SK-N-SH treated with all-trans-retinoic acid at 6 μM for 48 hours (cell line): ENCODE results near the gene MAPK6.

Experiments
- ATAC-seq: fragments of 200-7000 bp; cut with Tn5 transposase; 3 replicates; pipeline ENCODE4 v1.9.1; 2020; ENCODE audit warnings: mild to moderate bottlenecking, moderate library complexity
- ARNTL ChIP-seq: fragments of 450-650 bp; formaldehyde crosslinking; IDR thresholded peaks from 2 replicates; pipeline ENCODE4 v1.5.0; 2020; ENCODE audit warnings: low read depth, mild to moderate bottlenecking, moderate library complexity, borderline replicate concordance
- BACH2 ChIP-seq: fragments of 250-450 bp; sonication (Bioruptor Pico); IDR thresholded peaks from 2 replicates; pipeline ENCODE4 v1.9.0; 2021; ENCODE audit warnings: mild to moderate bottlenecking, borderline replicate concordance
- CREB5 ChIP-seq: fragments of 250-450 bp; sonication (Bioruptor Pico); IDR thresholded peaks from 2 replicates; pipeline ENCODE4 v1.5.1; 2020; ENCODE audit warnings: low read depth, mild to moderate bottlenecking, moderate library complexity
- CSDC2 ChIP-seq: fragments of 250-450 bp; sonication (Bioruptor Pico); IDR thresholded peaks from 2 replicates; pipeline ENCODE4 v1.5.0; 2020; ENCODE audit warnings: mild to moderate bottlenecking, moderate library complexity
- CSRNP3 ChIP-seq: fragments of 250-450 bp; sonication (Bioruptor Pico); IDR thresholded peaks from 2 replicates; pipeline ENCODE4 v1.5.1; 2021; ENCODE audit warnings: mild to moderate bottlenecking, moderate library complexity
- ESRRG ChIP-seq: fragments of 250-450 bp; sonication (Bioruptor Pico); IDR thresholded peaks from 2 replicates; pipeline ENCODE4 v1.6.1; 2021; ENCODE audit warnings: mild to moderate bottlenecking
- GLIS3 ChIP-seq: fragments of 250-450 bp; sonication (Bioruptor Pico); IDR thresholded peaks from 2 replicates; pipeline ENCODE4 v1.5.0; 2020; ENCODE audit warnings: mild to moderate bottlenecking, moderate library complexity
- ISL1 ChIP-seq: fragments of 250-450 bp; sonication (Bioruptor Pico); IDR thresholded peaks from 2 replicates; pipeline ENCODE4 v2.1.2; 2022; ENCODE audit warnings: mild to moderate bottlenecking, moderate library complexity
- OSR1 ChIP-seq: fragments of 250-450 bp; sonication (Bioruptor Pico); IDR thresholded peaks from 2 replicates; pipeline ENCODE4 v1.8.0; 2022; ENCODE audit warnings: moderate library complexity, mild to moderate bottlenecking, inconsistent platforms
- RARB ChIP-seq: fragments of 250-450 bp; sonication (Bioruptor Pico); IDR thresholded peaks from 2 replicates; pipeline ENCODE4 v1.8.0; 2021; ENCODE audit warnings: mild to moderate bottlenecking, moderate library complexity
- SNAI2 ChIP-seq: fragments of 250-450 bp; sonication (Bioruptor Pico); IDR thresholded peaks from 2 replicates; pipeline ENCODE4 v1.5.0; 2020; ENCODE audit warnings: mild to moderate bottlenecking, moderate library complexity
- TCF4 ChIP-seq: fragments of 250-450 bp; sonication (Bioruptor Pico); IDR thresholded peaks from 2 replicates; pipeline ENCODE4 v1.8.0; 2021; ENCODE audit warnings: mild to moderate bottlenecking, moderate library complexity, borderline replicate concordance
- TOX ChIP-seq: fragments of 250-450 bp; sonication (Bioruptor Pico); IDR thresholded peaks from 2 replicates; pipeline ENCODE4 v1.8.0; 2021; ENCODE audit warnings: mild to moderate bottlenecking, moderate library complexity, borderline replicate concordance
- TSHZ2 ChIP-seq: fragments of 250-450 bp; sonication (Bioruptor Pico); IDR thresholded peaks from 2 replicates; pipeline ENCODE4 v1.5.0; 2020; ENCODE audit warnings: mild to moderate bottlenecking, moderate library complexity
- ZC3H10 ChIP-seq: fragments of 250-450 bp; sonication (Bioruptor Pico); IDR thresholded peaks from 2 replicates; pipeline ENCODE4 v1.5.1; 2021; ENCODE audit warnings: mild to moderate bottlenecking, moderate library complexity
- ZFP3 ChIP-seq: fragments of 250-450 bp; sonication (Bioruptor Pico); IDR thresholded peaks from 2 replicates; pipeline ENCODE4 v1.5.0; 2020; ENCODE audit warnings: mild to moderate bottlenecking, moderate library complexity
- ZFP30 ChIP-seq: fragments of 450-650 bp; formaldehyde crosslinking; IDR thresholded peaks from 2 replicates; pipeline ENCODE4 v1.5.0; 2022; ENCODE audit warnings: mild to moderate bottlenecking, moderate library complexity
- ZNF565 ChIP-seq: fragments of 450-650 bp; formaldehyde crosslinking; conservative IDR thresholded peaks from 2 replicates; pipeline ENCODE4 v1.5.0; 2020; ENCODE audit warnings: low read depth, mild to moderate bottlenecking, moderate library complexity
- TF ChIP-seq, protein P1 (sequence below): fragments of 250-450 bp; sonication (Bioruptor Pico); IDR thresholded peaks from 2 replicates; pipeline ENCODE4 v1.8.0; 2021; ENCODE audit warnings: low read depth, mild to moderate bottlenecking, moderate library complexity, borderline replicate concordance
- TF ChIP-seq, protein P2 (sequence below): fragments of 250-450 bp; sonication (Bioruptor Pico); IDR thresholded peaks from 2 replicates; pipeline ENCODE4 v1.8.0; 2020; ENCODE audit warnings: mild to moderate bottlenecking, moderate library complexity, borderline replicate concordance

Gene MAPK6

GRCh38 chr15:51969728-51970127 lies 49.3 kb upstream of the MAPK6 start (continued):
- no peak for TF ChIP-seq OSR1 (CRISPR knock-in tag)
- no peak for TF ChIP-seq ISL1 (CRISPR knock-in tag)
- TF ChIP-seq ZFP30: no peak
- no peak for TF ChIP-seq CSDC2 (CRISPR knock-in tag)
- TF ChIP-seq ZNF565: no peak

GRCh38 chr15:51970132-51970817 lies 48.7 kb upstream of the MAPK6 start:
- TF ChIP-seq RARB (CRISPR knock-in tag) (no peak), ARNTL (CRISPR knock-in tag) (no peak), TCF4 (CRISPR knock-in tag) (peak; percentile 59; the same call in 1 of the 2 replicates), TOX (CRISPR knock-in tag) (no peak)
- TF ChIP-seq, protein P1, sequence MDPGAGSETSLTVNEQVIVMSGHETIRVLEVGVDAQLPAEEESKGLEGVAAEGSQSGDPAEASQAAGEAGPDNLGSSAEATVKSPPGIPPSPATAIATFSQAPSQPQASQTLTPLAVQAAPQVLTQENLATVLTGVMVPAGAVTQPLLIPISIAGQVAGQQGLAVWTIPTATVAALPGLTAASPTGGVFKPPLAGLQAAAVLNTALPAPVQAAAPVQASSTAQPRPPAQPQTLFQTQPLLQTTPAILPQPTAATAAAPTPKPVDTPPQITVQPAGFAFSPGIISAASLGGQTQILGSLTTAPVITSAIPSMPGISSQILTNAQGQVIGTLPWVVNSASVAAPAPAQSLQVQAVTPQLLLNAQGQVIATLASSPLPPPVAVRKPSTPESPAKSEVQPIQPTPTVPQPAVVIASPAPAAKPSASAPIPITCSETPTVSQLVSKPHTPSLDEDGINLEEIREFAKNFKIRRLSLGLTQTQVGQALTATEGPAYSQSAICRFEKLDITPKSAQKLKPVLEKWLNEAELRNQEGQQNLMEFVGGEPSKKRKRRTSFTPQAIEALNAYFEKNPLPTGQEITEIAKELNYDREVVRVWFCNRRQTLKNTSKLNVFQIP (CRISPR knock-in tag): no peak
- TF ChIP-seq, all 23 proteins: peak for 1
- ATAC-seq: no peak

DNA sequence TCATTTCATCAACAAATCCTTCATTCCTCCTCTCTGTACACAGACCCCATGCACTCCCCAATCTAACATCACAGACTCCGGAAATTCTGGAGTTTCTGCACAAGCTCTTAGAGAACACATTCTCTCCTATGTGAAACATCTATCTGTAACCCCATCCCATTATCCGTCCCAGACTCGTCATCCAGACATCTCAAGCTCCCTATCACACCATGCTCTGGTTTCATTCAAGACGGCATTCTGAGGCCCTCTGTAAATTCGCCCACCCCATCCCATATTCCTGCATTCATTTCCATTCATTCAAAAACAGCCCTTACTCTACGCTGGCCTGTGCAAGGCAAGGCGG lies 48.0 kb upstream of the MAPK6 start:
- TF ChIP-seq ARNTL (CRISPR knock-in tag): no peak
- TF ChIP-seq, protein P2, sequence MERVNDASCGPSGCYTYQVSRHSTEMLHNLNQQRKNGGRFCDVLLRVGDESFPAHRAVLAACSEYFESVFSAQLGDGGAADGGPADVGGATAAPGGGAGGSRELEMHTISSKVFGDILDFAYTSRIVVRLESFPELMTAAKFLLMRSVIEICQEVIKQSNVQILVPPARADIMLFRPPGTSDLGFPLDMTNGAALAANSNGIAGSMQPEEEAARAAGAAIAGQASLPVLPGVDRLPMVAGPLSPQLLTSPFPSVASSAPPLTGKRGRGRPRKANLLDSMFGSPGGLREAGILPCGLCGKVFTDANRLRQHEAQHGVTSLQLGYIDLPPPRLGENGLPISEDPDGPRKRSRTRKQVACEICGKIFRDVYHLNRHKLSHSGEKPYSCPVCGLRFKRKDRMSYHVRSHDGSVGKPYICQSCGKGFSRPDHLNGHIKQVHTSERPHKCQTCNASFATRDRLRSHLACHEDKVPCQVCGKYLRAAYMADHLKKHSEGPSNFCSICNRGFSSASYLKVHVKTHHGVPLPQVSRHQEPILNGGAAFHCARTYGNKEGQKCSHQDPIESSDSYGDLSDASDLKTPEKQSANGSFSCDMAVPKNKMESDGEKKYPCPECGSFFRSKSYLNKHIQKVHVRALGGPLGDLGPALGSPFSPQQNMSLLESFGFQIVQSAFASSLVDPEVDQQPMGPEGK (CRISPR knock-in tag): no peak
- TF ChIP-seq ESRRG (CRISPR knock-in tag): no peak
- TF ChIP-seq TSHZ2 (CRISPR knock-in tag): no peak
- no peak for TF ChIP-seq BACH2
- TF ChIP-seq TOX (CRISPR knock-in tag): no peak
- TF ChIP-seq GLIS3 (CRISPR knock-in tag): no peak
- TF ChIP-seq ISL1 (CRISPR knock-in tag): no peak
- no peak for TF ChIP-seq ZNF565
- TF ChIP-seq TCF4 (CRISPR knock-in tag): no peak
- no peak for TF ChIP-seq OSR1 (CRISPR knock-in tag)
- TF ChIP-seq CSRNP3 (CRISPR knock-in tag): no peak
- TF ChIP-seq ZC3H10 (CRISPR knock-in tag): no peak
- no peak for TF ChIP-seq CSDC2 (CRISPR knock-in tag)
- no peak for TF ChIP-seq SNAI2 (CRISPR knock-in tag)
- TF ChIP-seq RARB (CRISPR knock-in tag): no peak
- no peak for TF ChIP-seq ZFP3 (CRISPR knock-in tag)
- no peak for TF ChIP-seq CREB5
- ATAC-seq: peak; percentile 46
